Activated CD4-positive, alpha-beta T cell treated with anti-CD3 and anti-CD28 coated beads, Interleukin-2, Interleukin-4, amounts not matched to agents 100 ng/mL and 50 ng/mL, durations not matched to agents 16 hours and 8 hours (primary cell): ENCODE data around the gene ELMO2.

Source experiments
- DNase-seq: peaks from one replicate; pipeline ENCODE4 v3.0.0-alpha.2; 2020; ENCODE audit warnings: low spot score

The ELMO2 gene

GRCh38 chr20:46406200-46406985, at the start of gene ELMO2:
Gene ELMO2 (minus strand): TSS chr20:46406615. CDS start chr20:46394482, 12,133 bp downstream.
- DNase-seq: peak; percentile 97

- DNase-seq: no peak
Observed at GRCh38 chr20:46455729-46456128, 49.3 kb upstream of the ELMO2 start.

GRCh38 chr20:46446851-46447250, 40.4 kb upstream of the ELMO2 start:
- no peak for DNase-seq

- DNase-seq: no peak
Observed at GRCh38 chr20:46439837-46440236, 33.4 kb upstream of the ELMO2 start.

- DNase-seq: peak; percentile 14
Observed at GRCh38 chr20:46438156-46438750, 31.8 kb upstream of the ELMO2 start.

GRCh38 chr20:46435146-46435545, 28.7 kb upstream of the ELMO2 start:
- DNase-seq: no peak

GRCh38 chr20:46434597-46434996, 28.2 kb upstream of the ELMO2 start:
- DNase-seq: no peak

GRCh38 chr20:46433051-46433450, 26.6 kb upstream of the ELMO2 start:
- no peak for DNase-seq

GRCh38 chr20:46430921-46431712, 24.7 kb upstream of the ELMO2 start:
- DNase-seq: no peak

- no peak for DNase-seq
Observed at GRCh38 chr20:46427384-46427783, 21.0 kb upstream of the ELMO2 start.

GRCh38 chr20:46423882-46424482, 17.6 kb upstream of the ELMO2 start:
- no peak for DNase-seq

- DNase-seq: no peak
Observed at GRCh38 chr20:46423342-46423741, 16.9 kb upstream of the ELMO2 start.

- no peak for DNase-seq
Observed at GRCh38 chr20:46420878-46421277, 14.5 kb upstream of the ELMO2 start.

GRCh38 chr20:46419882-46420281, 13.5 kb upstream of the ELMO2 start:
- no peak for DNase-seq

- DNase-seq: no peak
Observed at GRCh38 chr20:46416839-46417238, 10.4 kb upstream of the ELMO2 start.

- DNase-seq: no peak
Observed at GRCh38 chr20:46416421-46416820, 10.0 kb upstream of the ELMO2 start.

GRCh38 chr20:46415773-46416172, 9.4 kb upstream of the ELMO2 start:
- no peak for DNase-seq

GRCh38 chr20:46414608-46415007, 8.2 kb upstream of the ELMO2 start:
- DNase-seq: no peak

GRCh38 chr20:46411637-46412036, 5.2 kb upstream of the ELMO2 start:
- DNase-seq: no peak

GRCh38 chr20:46408281-46408731, 1.9 kb upstream of the ELMO2 start:
- no peak for DNase-seq

- DNase-seq: no peak
Observed at GRCh38 chr20:46407671-46407996, 1.2 kb upstream of the ELMO2 start.

- DNase-seq: peak; percentile 47
Observed at GRCh38 chr20:46406986-46407670, 713 bp upstream of the ELMO2 start.
